Measurements from ENCODE around the gene MAPK8IP3.

The MAPK8IP3 gene

DNA sequence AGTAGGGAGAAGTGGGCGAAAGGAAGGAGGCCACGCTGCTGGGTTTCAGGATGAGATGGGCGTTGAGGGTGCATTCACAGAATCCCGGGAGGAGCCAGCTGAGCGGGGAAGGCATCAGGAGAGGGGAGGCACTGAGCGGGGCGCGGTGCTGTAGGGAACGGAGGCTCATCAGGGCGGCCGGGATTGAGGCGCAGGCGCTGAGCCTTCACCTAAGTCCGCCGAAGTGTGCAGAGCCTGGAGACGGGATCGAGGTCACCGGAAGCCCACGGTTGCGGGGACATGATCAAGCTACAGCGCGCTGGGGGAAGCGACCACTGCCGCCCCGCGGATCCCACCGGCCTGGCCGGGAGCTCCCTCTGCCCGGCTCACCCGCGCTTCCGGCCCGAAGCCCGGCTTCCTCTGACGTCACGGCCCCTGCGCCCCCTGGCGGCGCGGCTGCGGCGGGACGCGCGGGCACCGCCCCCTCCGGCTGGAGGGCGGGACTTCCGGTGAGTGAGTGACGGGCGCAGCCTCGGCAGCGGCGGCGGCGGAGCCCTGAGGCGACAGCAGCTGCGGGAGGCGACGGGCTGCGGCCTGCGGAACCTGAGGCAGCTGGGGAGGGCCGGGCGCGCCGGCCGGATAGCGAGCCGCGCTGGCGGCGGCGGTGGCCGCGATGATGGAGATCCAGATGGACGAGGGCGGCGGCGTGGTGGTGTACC is at the start of gene MAPK8IP3:
Gene MAPK8IP3 (plus strand): TSS at position 508 of the 698 bp plus-strand sequence. CDS start 145 bp downstream, at position 653.
- DNase-seq = peak; percentile 72 to 97 (median 93)
- intact Hi-C loops (cut with DNase I) = loop anchor here (5.0 to 10.0 kb wide), 2 partner anchors 59 to 94 kb away; partner anchors contain the start of genes CRAMP1 and IFT140

- DNase-seq = no peak
- intact Hi-C loops (cut with DNase I) = no loop called here
Measured at GRCh38 chr16:1656808-1657617, 49.0 kb upstream of the MAPK8IP3 start.

GRCh38 chr16:1657841-1658240 is 48.2 kb upstream of the MAPK8IP3 start:
- intact Hi-C loops (cut with DNase I) = no loop called here
- peak in 14 of 42 donors; percentile 16 to 53 (median 28) for DNase-seq

- intact Hi-C loops (cut with DNase I) = no loop called here
- peak in 28 of 42 donors; percentile 13 to 78 (median 44) for DNase-seq
Measured at GRCh38 chr16:1659031-1659430, 47.0 kb upstream of the MAPK8IP3 start.

DNA sequence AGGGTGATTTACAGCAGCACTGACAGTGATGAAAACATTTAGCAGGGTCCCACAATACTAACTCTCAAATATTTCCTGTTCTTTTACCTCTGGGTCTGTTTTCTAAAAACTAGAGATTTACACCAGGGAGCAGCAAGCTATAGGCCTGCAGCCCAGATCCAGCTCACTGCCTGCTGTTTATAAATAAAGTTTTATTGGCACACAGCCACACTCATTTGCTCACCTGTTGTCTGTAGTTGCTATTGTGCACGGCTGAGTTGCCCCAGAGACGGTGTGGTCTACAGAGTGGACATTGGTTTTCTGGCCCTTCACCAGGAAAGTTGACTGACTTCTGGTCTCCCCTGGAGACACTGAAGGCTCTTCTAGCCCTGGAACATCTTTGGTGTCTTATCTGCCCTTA is 44.2 kb upstream of the MAPK8IP3 start:
- DNase-seq = no peak
- intact Hi-C loops (cut with DNase I) = no loop called here

DNA sequence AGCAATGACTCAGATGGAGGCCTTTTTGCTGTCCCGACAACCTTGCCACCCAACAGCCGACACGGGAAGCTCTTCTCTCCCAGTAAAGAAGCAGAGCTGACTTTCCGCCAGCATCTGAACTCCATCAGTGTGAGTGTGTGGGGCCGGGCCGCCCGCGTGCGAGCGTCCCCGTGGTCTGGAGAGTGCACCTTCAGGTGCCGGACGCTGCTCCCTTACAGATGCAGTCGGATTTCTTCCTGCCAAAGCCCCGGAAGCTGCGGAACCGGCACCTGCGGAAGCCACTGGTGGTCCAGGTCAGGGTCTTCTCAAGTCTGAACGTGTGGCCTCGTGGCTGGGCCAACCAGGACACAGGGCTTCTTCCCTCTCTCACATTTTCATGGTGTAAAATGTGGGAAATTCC is 43.5 kb upstream of the MAPK8IP3 start:
- intact Hi-C loops (cut with DNase I) = no loop called here
- no peak for DNase-seq

GRCh38 chr16:1665829-1666228 is 40.2 kb upstream of the MAPK8IP3 start:
- intact Hi-C loops (cut with DNase I) = no loop called here
- no peak for DNase-seq

- no peak for DNase-seq
- intact Hi-C loops (cut with DNase I) = no loop called here
Measured at GRCh38 chr16:1666316-1666715, 39.7 kb upstream of the MAPK8IP3 start.

- intact Hi-C loops (cut with DNase I) = no loop called here
- DNase-seq = no peak
Measured at GRCh38 chr16:1667271-1667670, 38.7 kb upstream of the MAPK8IP3 start.

DNA sequence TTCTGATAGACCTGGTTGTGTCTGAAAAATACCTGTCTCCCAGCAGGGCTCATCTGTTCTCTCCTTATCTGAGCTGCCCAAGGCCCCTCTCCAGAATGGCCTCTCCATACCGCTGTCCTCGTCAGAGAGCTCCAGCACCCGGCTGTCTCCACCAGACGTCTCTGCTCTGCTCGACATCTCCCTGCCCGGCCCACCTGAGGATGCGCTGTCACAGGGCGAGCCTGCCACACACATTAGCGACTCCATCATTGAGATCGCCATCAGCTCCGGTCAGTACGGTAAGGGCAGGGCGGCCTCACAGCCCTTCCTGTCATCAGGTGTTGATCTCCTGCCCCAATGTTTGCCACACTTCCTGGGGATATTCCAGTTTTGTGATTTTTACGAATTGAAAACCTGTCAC is 38.1 kb upstream of the MAPK8IP3 start:
- no peak for DNase-seq

GRCh38 chr16:1668612-1669319 is 37.2 kb upstream of the MAPK8IP3 start:
- peak in 10 of 42 donors; percentile 14 to 46 (median 36) for DNase-seq
- intact Hi-C loops (cut with DNase I) = no loop called here

More for the DNA sequence above, 38.1 kb upstream of the MAPK8IP3 start:
- intact Hi-C loops (cut with DNase I) = no loop called here

DNA sequence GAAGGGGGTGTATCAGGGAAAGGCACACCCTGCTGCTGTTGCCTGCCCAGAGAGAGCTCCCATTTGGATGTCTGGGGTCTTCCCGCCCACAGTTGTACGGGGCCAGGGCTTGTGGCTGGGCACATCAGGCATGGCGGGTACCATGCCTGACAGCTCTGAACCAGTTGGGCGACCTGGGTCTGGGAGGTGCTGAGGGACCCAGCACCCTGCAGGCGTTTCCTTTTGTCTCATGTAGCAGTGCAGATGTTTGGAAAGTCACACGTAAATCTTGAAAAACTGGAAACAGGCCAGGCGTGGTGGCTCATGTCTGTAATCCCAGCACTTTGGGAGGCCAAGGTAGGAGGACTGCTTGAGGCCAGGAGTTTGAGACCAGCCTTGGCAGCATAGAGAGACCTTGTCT is 36.3 kb upstream of the MAPK8IP3 start:
- DNase-seq = no peak
- intact Hi-C loops (cut with DNase I) = no loop called here

- DNase-seq = no peak
- intact Hi-C loops (cut with DNase I) = no loop called here
Measured at GRCh38 chr16:1670371-1670770, 35.6 kb upstream of the MAPK8IP3 start.

DNA sequence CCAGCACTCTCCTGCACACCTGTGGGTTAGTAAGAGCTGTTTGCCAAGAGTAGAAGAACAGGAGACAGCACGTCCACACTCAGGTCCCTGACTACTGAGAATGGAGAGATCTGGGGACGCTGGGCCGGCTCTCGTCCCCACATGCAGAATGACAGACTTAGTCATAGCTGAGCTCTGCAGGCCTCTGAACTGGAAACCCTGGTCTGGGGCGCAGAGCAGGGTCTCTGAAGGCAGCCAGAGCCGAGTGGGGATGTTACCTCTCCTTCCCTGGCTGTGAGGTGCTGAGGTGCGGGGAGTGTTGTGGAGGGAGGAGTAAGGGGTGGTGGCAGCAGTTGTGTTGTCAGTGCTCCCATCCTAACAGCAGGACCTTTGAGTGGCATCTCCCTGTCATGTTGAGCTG is 35.1 kb upstream of the MAPK8IP3 start:
- DNase-seq = no peak
- intact Hi-C loops (cut with DNase I) = no loop called here

- DNase-seq = no peak
- intact Hi-C loops (cut with DNase I) = no loop called here
Measured at GRCh38 chr16:1673424-1674151, 32.4 kb upstream of the MAPK8IP3 start.

GRCh38 chr16:1674306-1674705 is 31.7 kb upstream of the MAPK8IP3 start:
- no peak for DNase-seq
- intact Hi-C loops (cut with DNase I) = no loop called here

GRCh38 chr16:1674751-1675664 is 31.0 kb upstream of the MAPK8IP3 start:
- no peak for DNase-seq
- intact Hi-C loops (cut with DNase I) = no loop called here

DNA sequence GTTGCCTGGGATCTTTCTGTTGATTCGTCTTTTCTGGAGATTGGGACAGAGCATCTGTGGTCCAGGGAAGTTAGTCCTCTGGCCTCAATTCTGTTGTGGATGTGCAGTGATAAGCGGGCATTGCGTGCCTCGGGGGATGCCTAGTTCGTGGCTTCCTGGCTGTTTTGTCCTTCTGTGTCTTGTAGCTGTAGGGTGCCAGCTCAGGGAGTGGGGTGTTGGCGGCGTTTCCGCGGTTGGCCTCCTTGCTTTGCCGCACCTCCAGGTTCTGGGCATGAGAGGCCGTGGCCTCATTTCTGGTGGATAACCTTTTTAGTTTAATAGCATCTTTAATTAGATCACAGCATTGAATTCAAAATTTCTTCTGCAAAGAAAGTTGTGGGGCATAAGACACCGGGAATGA is 29.3 kb upstream of the MAPK8IP3 start:
- intact Hi-C loops (cut with DNase I) = no loop called here
- no peak for DNase-seq

Measured in head of caudate nucleus (tissue), 42 donors.